BJ (cell line): ENCODE results near the gene SLC27A4. TPM values are rescaled to one million over a fixed set of nuclear protein-coding genes. Genes with fewer than 3 reads are reported as not detected.

Experiments
- CTCF ChIA-PET: fragments of 350-600 bp; formaldehyde crosslinking; extraction: SDS; loops from one replicate; lab custom pipeline; 2021; ENCODE audit warnings: antibody characterized with exemption, inconsistent platforms; lab: Yijun Ruan, JAX
- POLR2A ChIA-PET: fragments of 300-600 bp; sonication (Branson Sonifier 250); formaldehyde crosslinking; extraction: SDS; loops from one replicate; lab custom pipeline; 2021; ENCODE audit warnings: antibody characterized with exemption; lab: Charles Lee
- DNase-seq: peaks from one replicate; pipeline ENCODE4 v3.0.0-alpha.2; 2011; ENCODE audit warnings: low read depth
- H3K27me3 ChIP-seq: 2 replicates; pipeline ENCODE4 v1.6.0; 2011; ENCODE audit warnings: low read length; ENCODE audit not compliant: control insufficient read depth, insufficient read depth
- H3K36me3 ChIP-seq: 2 replicates; pipeline ENCODE4 v1.5.1; 2011; ENCODE audit warnings: low read length; ENCODE audit not compliant: control insufficient read depth, insufficient read depth
- H3K4me3 ChIP-seq: 2 replicates; pipeline ENCODE4 v1.5.1; 2011; ENCODE audit warnings: low read depth, mild to moderate bottlenecking, control low read depth, low read length
- polyA plus RNA-seq: library from polyadenylated mRNA; depleted of rRNA; stranded (reverse); fragments of >200 nt; gene quantifications from 2 replicates; pipeline ENCODE4 v1.2.3, GENCODE V29; 2011
- TF ChIP-seq, protein P1 (sequence below): IDR thresholded peaks from 2 replicates; pipeline ENCODE4 v1.5.1; 2011; ENCODE audit warnings: low read depth, mild to moderate bottlenecking, control low read depth, inconsistent platforms, low read length, moderate library complexity; ENCODE audit not compliant: insufficient read depth

Gene SLC27A4
- polyA plus RNA-seq, 1 experiment = 15.2 TPM

DNA sequence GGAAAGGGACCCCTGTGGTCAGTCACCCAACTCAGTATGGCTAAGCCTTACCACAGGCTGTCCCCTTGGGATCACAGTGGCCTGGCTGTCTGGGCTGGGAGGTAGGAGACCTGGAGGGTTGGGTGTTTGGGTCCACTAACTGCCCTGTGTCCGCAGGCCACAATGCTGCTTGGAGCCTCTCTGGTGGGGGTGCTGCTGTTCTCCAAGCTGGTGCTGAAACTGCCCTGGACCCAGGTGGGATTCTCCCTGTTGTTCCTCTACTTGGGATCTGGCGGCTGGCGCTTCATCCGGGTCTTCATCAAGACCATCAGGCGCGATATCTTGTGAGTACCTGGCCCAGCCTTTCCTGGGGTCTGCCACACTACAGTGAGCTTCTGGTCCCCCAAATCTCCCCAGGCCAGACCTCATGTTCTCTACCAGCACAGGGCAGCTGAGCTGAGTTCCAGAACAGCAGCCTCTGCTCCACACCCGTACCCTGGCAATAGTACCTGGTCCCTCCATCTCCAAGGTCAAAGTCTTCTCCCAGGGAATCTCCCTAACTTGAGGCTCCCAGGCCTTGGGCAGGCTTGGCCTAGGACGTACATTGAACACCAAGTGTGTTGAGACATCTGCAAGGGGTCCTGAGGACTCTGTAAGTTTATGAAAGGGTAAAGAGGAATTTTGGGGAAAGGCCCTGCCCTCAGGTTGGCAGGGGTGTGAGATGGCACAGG lies 2.8 kb downstream of the SLC27A4 start:
- peaks cover 18% of the 10 kb centered on the region for H3K36me3 ChIP-seq
- CTCF ChIA-PET = interaction anchor here (1.2 to 2.1 kb wide), 2 partner anchors 19 to 48 kb away, joined by 4 to 7 read pairs; no protein-coding TSS in a partner anchor
- H3K27me3 ChIP-seq = no peaks in the 10 kb centered on the region
- POLR2A ChIA-PET = no interaction called here
- TF ChIP-seq, protein P1, sequence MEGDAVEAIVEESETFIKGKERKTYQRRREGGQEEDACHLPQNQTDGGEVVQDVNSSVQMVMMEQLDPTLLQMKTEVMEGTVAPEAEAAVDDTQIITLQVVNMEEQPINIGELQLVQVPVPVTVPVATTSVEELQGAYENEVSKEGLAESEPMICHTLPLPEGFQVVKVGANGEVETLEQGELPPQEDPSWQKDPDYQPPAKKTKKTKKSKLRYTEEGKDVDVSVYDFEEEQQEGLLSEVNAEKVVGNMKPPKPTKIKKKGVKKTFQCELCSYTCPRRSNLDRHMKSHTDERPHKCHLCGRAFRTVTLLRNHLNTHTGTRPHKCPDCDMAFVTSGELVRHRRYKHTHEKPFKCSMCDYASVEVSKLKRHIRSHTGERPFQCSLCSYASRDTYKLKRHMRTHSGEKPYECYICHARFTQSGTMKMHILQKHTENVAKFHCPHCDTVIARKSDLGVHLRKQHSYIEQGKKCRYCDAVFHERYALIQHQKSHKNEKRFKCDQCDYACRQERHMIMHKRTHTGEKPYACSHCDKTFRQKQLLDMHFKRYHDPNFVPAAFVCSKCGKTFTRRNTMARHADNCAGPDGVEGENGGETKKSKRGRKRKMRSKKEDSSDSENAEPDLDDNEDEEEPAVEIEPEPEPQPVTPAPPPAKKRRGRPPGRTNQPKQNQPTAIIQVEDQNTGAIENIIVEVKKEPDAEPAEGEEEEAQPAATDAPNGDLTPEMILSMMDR = no peak
- no peak for DNase-seq
- no peak overlapping the region for H3K4me3 ChIP-seq

DNA sequence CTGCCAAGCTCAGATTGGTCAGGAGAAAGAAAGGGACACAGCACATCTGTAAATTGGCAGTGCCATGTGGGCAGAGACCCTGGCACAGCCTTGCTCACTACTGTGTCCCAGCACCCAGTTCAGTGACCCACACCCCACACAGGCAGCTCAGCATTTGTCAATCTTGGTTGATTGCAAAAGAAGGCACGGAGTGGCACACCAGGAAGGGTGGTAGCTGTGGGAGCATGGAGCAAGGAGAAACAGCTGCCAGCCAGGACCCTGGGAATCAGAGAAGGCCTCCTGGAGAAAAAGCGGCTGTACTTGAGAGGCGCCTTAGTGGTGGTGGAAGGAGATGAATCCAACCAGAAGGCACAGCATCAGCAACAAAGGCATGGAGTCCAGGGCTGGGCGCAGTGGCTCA lies 3.5 kb downstream of the SLC27A4 start:
- TF ChIP-seq, protein P1 = no peak
- Histone ChIP-seq H3K36me3 (peaks cover 18% of the 10 kb centered on the region), H3K27me3 (no peaks in the 10 kb centered on the region), H3K4me3 (no peak overlapping the region)
- CTCF ChIA-PET = interaction anchor here (1.2 to 2.1 kb wide), 2 partner anchors 18 to 48 kb away, joined by 4 to 7 read pairs; no protein-coding TSS in a partner anchor
- POLR2A ChIA-PET = no interaction called here
- DNase-seq = no peak

DNA sequence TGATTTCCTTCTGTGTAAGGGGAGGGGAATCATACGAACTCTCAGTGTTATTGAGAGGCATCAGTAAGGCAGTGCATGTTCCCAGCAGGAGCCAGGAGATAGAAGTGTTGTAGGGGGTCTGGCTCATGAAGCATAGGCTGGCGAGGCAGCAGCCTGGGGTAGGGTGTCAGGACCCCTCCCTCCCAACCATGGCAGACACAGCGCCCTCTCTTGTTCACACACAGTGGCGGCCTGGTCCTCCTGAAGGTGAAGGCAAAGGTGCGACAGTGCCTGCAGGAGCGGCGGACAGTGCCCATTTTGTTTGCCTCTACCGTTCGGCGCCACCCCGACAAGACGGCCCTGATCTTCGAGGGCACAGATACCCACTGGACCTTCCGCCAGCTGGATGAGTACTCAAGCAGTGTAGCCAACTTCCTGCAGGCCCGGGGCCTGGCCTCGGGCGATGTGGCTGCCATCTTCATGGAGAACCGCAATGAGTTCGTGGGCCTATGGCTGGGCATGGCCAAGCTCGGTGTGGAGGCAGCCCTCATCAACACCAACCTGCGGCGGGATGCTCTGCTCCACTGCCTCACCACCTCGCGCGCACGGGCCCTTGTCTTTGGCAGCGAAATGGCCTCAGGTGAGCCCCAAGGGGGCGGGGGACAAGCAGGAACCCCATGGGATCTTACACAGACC lies 4.7 kb downstream of the SLC27A4 start:
- peaks cover 19% of the 10 kb centered on the region for H3K36me3 ChIP-seq
- POLR2A ChIA-PET = no interaction called here
- DNase-seq = no peak
- no peak overlapping the region for H3K4me3 ChIP-seq
- TF ChIP-seq, protein P1 = no peak
- H3K27me3 ChIP-seq = no peaks in the 10 kb centered on the region
- CTCF ChIA-PET = interaction anchor here (1.1 to 2.5 kb wide), 4 partner anchors 15 to 39 kb away, joined by 3 to 11 read pairs (median 5); no protein-coding TSS in a partner anchor

DNA sequence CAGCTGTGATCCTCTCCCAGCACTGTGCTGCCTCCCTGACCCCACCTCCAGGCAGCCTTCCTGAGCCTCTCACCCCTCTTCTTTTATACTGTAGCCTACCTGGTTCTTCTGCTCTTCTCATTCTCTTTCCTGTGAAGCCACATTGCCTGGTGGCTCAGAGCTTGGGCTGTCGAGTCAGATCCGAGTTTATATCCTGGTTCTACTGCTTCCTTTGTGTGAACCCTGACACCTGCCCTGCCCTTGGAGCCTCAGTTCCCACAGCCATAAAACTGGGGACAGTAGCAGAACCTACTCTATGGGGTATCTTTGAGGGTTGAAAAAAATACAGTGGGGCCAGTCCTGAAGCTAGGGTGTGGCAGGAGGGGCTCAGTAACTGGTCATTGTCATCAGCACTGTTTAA lies 8.8 kb downstream of the SLC27A4 start:
- no peak for DNase-seq
- H3K36me3 ChIP-seq = peaks cover 16% of the 10 kb centered on the region
- CTCF ChIA-PET = interaction anchor here (1.2 to 3.0 kb wide), 3 partner anchors 8 to 71 kb away, joined by 3 to 19 read pairs (median 5); partner anchors contain the start of gene CERCAM
- POLR2A ChIA-PET = no interaction called here
- H3K27me3 ChIP-seq = no peaks in the 10 kb centered on the region
- H3K4me3 ChIP-seq = no peak overlapping the region
- TF ChIP-seq, protein P1 = no peak

DNA sequence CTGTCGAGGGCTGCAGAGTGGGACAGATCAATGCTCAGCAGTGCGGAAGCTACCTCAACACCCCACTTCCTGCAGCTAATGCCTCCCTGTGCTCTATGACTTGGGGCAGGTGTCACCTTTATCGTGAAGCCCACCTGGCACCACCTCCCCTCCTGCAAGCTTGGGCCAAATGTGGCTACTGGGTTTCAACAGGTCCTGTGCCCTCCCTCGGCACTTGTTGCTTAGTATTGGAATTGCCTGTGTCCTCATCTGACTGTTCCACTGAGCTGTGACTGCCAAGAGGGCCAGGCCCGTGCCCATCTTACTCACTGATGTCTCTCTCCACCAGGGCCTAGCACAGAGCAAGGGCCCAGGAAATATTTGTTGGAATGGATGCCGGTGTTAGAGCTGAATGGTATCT lies 9.4 kb downstream of the SLC27A4 start:
- Histone ChIP-seq H3K36me3 (peaks cover 13% of the 10 kb centered on the region), H3K4me3 (no peak overlapping the region), H3K27me3 (no peaks in the 10 kb centered on the region)
- ChIA-PET CTCF (interaction anchor here (1.2 to 3.0 kb wide), 3 partner anchors 8 to 70 kb away, joined by 3 to 19 read pairs (median 5); partner anchors contain the start of gene CERCAM), POLR2A (interaction anchor here (0.5 kb wide), 1 partner anchor 8 kb away, joined by 4 read pairs; no protein-coding TSS in a partner anchor)
- TF ChIP-seq, protein P1 = no peak
- DNase-seq = no peak
